Measurements from ENCODE around the gene PCSK1. TPM values are rescaled to one million over a fixed set of nuclear protein-coding genes. Genes with fewer than 3 reads are reported as not detected.

The PCSK1 gene
- total RNA-seq, 1 donor from 2014 or later = not detected

- Histone ChIP-seq H3K4me3 (ENCODE audit: low read length in 3 of 3) (peak overlapping the region in 1 of 3 donors; percentile 34), H3K4me1 (ENCODE audit: control insufficient read depth in 3 of 3, insufficient read depth in 3 of 3, low read length in 3 of 3) (peaks cover 3 to 15% (median 13%) of the 10 kb centered on the region in 3 donors), H3K27me3 (ENCODE audit: control insufficient read depth in 3 of 3, insufficient read depth in 3 of 3, low read length in 3 of 3) (peaks cover 20 to 42% (median 38%) of the 10 kb centered on the region in 3 donors), H3K9ac (ENCODE audit: low read depth in 1 of 3, low read length in 3 of 3) (peak overlapping the region in 1 of 3 donors; percentile 17), H3K27ac (ENCODE audit: low read depth, low read length) (no peak overlapping the region), H3K36me3 (ENCODE audit: control insufficient read depth in 3 of 3, insufficient read depth in 3 of 3, low read length in 3 of 3) (no peaks in the 10 kb centered on the region), H3K9me3 (ENCODE audit: control insufficient read depth in 3 of 3, low read length in 3 of 3) (no peaks in the 10 kb centered on the region)
These were observed 1.5 kb downstream of the PCSK1 start for GRCh38 chr5:96431376-96432187.

- H3K36me3 ChIP-seq (ENCODE audit: control insufficient read depth in 3 of 3, insufficient read depth in 3 of 3, low read length in 3 of 3) = no peaks in the 10 kb centered on the region
- H3K27me3 ChIP-seq (ENCODE audit: control insufficient read depth in 3 of 3, insufficient read depth in 3 of 3, low read length in 3 of 3) = peaks cover 17 to 21% (median 20%) of the 10 kb centered on the region in 3 donors
- no peak overlapping the region for H3K9ac ChIP-seq (ENCODE audit: low read depth in 1 of 3, low read length in 3 of 3)
- no peaks in the 10 kb centered on the region for H3K9me3 ChIP-seq (ENCODE audit: control insufficient read depth in 3 of 3, low read length in 3 of 3)
- H3K27ac ChIP-seq (ENCODE audit: low read depth, low read length) = no peak overlapping the region
- peaks cover 3 to 13% (median 11%) of the 10 kb centered on the region in 3 donors for H3K4me1 ChIP-seq (ENCODE audit: control insufficient read depth in 3 of 3, insufficient read depth in 3 of 3, low read length in 3 of 3)
- H3K4me3 ChIP-seq (ENCODE audit: low read length in 3 of 3) = no peak overlapping the region
These were observed 5.2 kb downstream of the PCSK1 start for GRCh38 chr5:96427824-96428223.

- Histone ChIP-seq H3K9ac (ENCODE audit: low read depth in 1 of 3, low read length in 3 of 3) (no peak overlapping the region), H3K27me3 (ENCODE audit: control insufficient read depth in 3 of 3, insufficient read depth in 3 of 3, low read length in 3 of 3) (peaks cover 7 to 11% (median 10%) of the 10 kb centered on the region in 3 donors), H3K27ac (ENCODE audit: low read depth, low read length) (no peak overlapping the region), H3K9me3 (ENCODE audit: control insufficient read depth in 3 of 3, low read length in 3 of 3) (no peaks in the 10 kb centered on the region), H3K36me3 (ENCODE audit: control insufficient read depth in 3 of 3, insufficient read depth in 3 of 3, low read length in 3 of 3) (no peaks in the 10 kb centered on the region), H3K4me3 (ENCODE audit: low read length in 3 of 3) (no peak overlapping the region), H3K4me1 (ENCODE audit: control insufficient read depth in 3 of 3, insufficient read depth in 3 of 3, low read length in 3 of 3) (peaks cover 0 to 6% (median 3%) of the 10 kb centered on the region in 3 donors)
These were observed 6.2 kb downstream of the PCSK1 start for GRCh38 chr5:96426831-96427230.

GRCh38 chr5:96425443-96425842 is 7.6 kb downstream of the PCSK1 start:
- Histone ChIP-seq H3K36me3 (ENCODE audit: control insufficient read depth in 3 of 3, insufficient read depth in 3 of 3, low read length in 3 of 3) (no peaks in the 10 kb centered on the region), H3K27ac (ENCODE audit: low read depth, low read length) (no peak overlapping the region), H3K27me3 (ENCODE audit: control insufficient read depth in 3 of 3, insufficient read depth in 3 of 3, low read length in 3 of 3) (no peaks in the 10 kb centered on the region), H3K4me3 (ENCODE audit: low read length in 3 of 3) (no peak overlapping the region), H3K4me1 (ENCODE audit: control insufficient read depth in 3 of 3, insufficient read depth in 3 of 3, low read length in 3 of 3) (no peaks in the 10 kb centered on the region), H3K9ac (ENCODE audit: low read depth in 1 of 3, low read length in 3 of 3) (no peak overlapping the region), H3K9me3 (ENCODE audit: control insufficient read depth in 3 of 3, low read length in 3 of 3) (no peaks in the 10 kb centered on the region)

GRCh38 chr5:96415897-96416296 is 17.2 kb downstream of the PCSK1 start:
- H3K4me3 ChIP-seq (ENCODE audit: low read length in 3 of 3) = no peak overlapping the region
- no peak overlapping the region for H3K9ac ChIP-seq (ENCODE audit: low read depth in 1 of 3, low read length in 3 of 3)
- no peaks in the 10 kb centered on the region for H3K4me1 ChIP-seq (ENCODE audit: control insufficient read depth in 3 of 3, insufficient read depth in 3 of 3, low read length in 3 of 3)
- no peaks in the 10 kb centered on the region for H3K27me3 ChIP-seq (ENCODE audit: control insufficient read depth in 3 of 3, insufficient read depth in 3 of 3, low read length in 3 of 3)
- no peaks in the 10 kb centered on the region for H3K9me3 ChIP-seq (ENCODE audit: control insufficient read depth in 3 of 3, low read length in 3 of 3)
- no peaks in the 10 kb centered on the region for H3K36me3 ChIP-seq (ENCODE audit: control insufficient read depth in 3 of 3, insufficient read depth in 3 of 3, low read length in 3 of 3)
- no peak overlapping the region for H3K27ac ChIP-seq (ENCODE audit: low read depth, low read length)

- Histone ChIP-seq H3K4me1 (ENCODE audit: control insufficient read depth in 3 of 3, insufficient read depth in 3 of 3, low read length in 3 of 3) (no peaks in the 10 kb centered on the region), H3K27ac (ENCODE audit: low read depth, low read length) (no peak overlapping the region), H3K9me3 (ENCODE audit: control insufficient read depth in 3 of 3, low read length in 3 of 3) (no peaks in the 10 kb centered on the region), H3K36me3 (ENCODE audit: control insufficient read depth in 3 of 3, insufficient read depth in 3 of 3, low read length in 3 of 3) (no peaks in the 10 kb centered on the region), H3K9ac (ENCODE audit: low read depth in 1 of 3, low read length in 3 of 3) (no peak overlapping the region), H3K27me3 (ENCODE audit: control insufficient read depth in 3 of 3, insufficient read depth in 3 of 3, low read length in 3 of 3) (no peaks in the 10 kb centered on the region), H3K4me3 (ENCODE audit: low read length in 3 of 3) (no peak overlapping the region)
These were observed 20.1 kb downstream of the PCSK1 start for GRCh38 chr5:96412868-96413449.

GRCh38 chr5:96410013-96410412 is 23.0 kb downstream of the PCSK1 start:
- Histone ChIP-seq H3K9me3 (ENCODE audit: control insufficient read depth in 3 of 3, low read length in 3 of 3) (no peaks in the 10 kb centered on the region), H3K27me3 (ENCODE audit: control insufficient read depth in 3 of 3, insufficient read depth in 3 of 3, low read length in 3 of 3) (no peaks in the 10 kb centered on the region), H3K4me3 (ENCODE audit: low read length in 3 of 3) (no peak overlapping the region), H3K36me3 (ENCODE audit: control insufficient read depth in 3 of 3, insufficient read depth in 3 of 3, low read length in 3 of 3) (no peaks in the 10 kb centered on the region), H3K4me1 (ENCODE audit: control insufficient read depth in 3 of 3, insufficient read depth in 3 of 3, low read length in 3 of 3) (no peaks in the 10 kb centered on the region), H3K27ac (ENCODE audit: low read depth, low read length) (no peak overlapping the region), H3K9ac (ENCODE audit: low read depth in 1 of 3, low read length in 3 of 3) (no peak overlapping the region)

GRCh38 chr5:96408841-96409538 is 24.1 kb downstream of the PCSK1 start:
- Histone ChIP-seq H3K9me3 (ENCODE audit: control insufficient read depth in 3 of 3, low read length in 3 of 3) (no peaks in the 10 kb centered on the region), H3K27ac (ENCODE audit: low read depth, low read length) (no peak overlapping the region), H3K4me1 (ENCODE audit: control insufficient read depth in 3 of 3, insufficient read depth in 3 of 3, low read length in 3 of 3) (no peaks in the 10 kb centered on the region), H3K9ac (ENCODE audit: low read depth in 1 of 3, low read length in 3 of 3) (no peak overlapping the region), H3K4me3 (ENCODE audit: low read length in 3 of 3) (no peak overlapping the region), H3K27me3 (ENCODE audit: control insufficient read depth in 3 of 3, insufficient read depth in 3 of 3, low read length in 3 of 3) (no peaks in the 10 kb centered on the region), H3K36me3 (ENCODE audit: control insufficient read depth in 3 of 3, insufficient read depth in 3 of 3, low read length in 3 of 3) (no peaks in the 10 kb centered on the region)

GRCh38 chr5:96408210-96408777 is 24.8 kb downstream of the PCSK1 start:
- no peak overlapping the region for H3K27ac ChIP-seq (ENCODE audit: low read depth, low read length)
- no peaks in the 10 kb centered on the region for H3K4me1 ChIP-seq (ENCODE audit: control insufficient read depth in 3 of 3, insufficient read depth in 3 of 3, low read length in 3 of 3)
- H3K9me3 ChIP-seq (ENCODE audit: control insufficient read depth in 3 of 3, low read length in 3 of 3) = no peaks in the 10 kb centered on the region
- no peak overlapping the region for H3K9ac ChIP-seq (ENCODE audit: low read depth in 1 of 3, low read length in 3 of 3)
- H3K36me3 ChIP-seq (ENCODE audit: control insufficient read depth in 3 of 3, insufficient read depth in 3 of 3, low read length in 3 of 3) = no peaks in the 10 kb centered on the region
- no peaks in the 10 kb centered on the region for H3K27me3 ChIP-seq (ENCODE audit: control insufficient read depth in 3 of 3, insufficient read depth in 3 of 3, low read length in 3 of 3)
- no peak overlapping the region for H3K4me3 ChIP-seq (ENCODE audit: low read length in 3 of 3)
